ENCODE measurements around the gene AMHR2.
"Not testable (repeated sequence)": the region's sequence is repeated elsewhere in the genome, so short reads cannot be mapped to it uniquely, and the experiment has no call there.

AMHR2 gene

GRCh38 chr12:53380794-53381730 is 42.6 kb upstream of the AMHR2 start:
- peak; percentile 55 for DNase-seq (ENCODE audit: low read depth)
- H3K4me3 ChIP-seq (ENCODE audit: low read length), result peak overlapping the region; percentile 61
- TF ChIP-seq, protein P1, sequence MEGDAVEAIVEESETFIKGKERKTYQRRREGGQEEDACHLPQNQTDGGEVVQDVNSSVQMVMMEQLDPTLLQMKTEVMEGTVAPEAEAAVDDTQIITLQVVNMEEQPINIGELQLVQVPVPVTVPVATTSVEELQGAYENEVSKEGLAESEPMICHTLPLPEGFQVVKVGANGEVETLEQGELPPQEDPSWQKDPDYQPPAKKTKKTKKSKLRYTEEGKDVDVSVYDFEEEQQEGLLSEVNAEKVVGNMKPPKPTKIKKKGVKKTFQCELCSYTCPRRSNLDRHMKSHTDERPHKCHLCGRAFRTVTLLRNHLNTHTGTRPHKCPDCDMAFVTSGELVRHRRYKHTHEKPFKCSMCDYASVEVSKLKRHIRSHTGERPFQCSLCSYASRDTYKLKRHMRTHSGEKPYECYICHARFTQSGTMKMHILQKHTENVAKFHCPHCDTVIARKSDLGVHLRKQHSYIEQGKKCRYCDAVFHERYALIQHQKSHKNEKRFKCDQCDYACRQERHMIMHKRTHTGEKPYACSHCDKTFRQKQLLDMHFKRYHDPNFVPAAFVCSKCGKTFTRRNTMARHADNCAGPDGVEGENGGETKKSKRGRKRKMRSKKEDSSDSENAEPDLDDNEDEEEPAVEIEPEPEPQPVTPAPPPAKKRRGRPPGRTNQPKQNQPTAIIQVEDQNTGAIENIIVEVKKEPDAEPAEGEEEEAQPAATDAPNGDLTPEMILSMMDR (conservative IDR thresholded peaks at IDR 0.05; ENCODE audit: low read length), result no peak

GRCh38 chr12:53381731-53382630 is 41.7 kb upstream of the AMHR2 start:
- DNase-seq (ENCODE audit: low read depth), result peak; percentile 80
- peak overlapping the region; percentile 61 for H3K4me3 ChIP-seq (ENCODE audit: low read length)

DNA sequence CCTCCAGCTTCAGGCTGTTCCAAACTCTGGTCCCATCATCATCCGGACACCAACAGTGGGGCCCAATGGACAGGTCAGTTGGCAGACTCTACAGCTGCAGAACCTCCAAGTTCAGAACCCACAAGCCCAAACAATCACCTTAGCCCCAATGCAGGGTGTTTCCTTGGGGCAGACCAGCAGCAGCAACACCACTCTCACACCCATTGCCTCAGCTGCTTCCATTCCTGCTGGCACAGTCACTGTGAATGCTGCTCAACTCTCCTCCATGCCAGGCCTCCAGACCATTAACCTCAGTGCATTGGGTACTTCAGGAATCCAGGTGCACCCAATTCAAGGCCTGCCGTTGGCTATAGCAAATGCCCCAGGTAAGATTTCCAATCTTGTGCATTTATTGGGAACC is 40.4 kb upstream of the AMHR2 start:
- peak overlapping the region; percentile 28 for H3K4me3 ChIP-seq (ENCODE audit: low read length)
- TF ChIP-seq, protein P1 (conservative IDR thresholded peaks at IDR 0.05; ENCODE audit: low read length), result no peak
- no peak for DNase-seq (ENCODE audit: low read depth)

More at GRCh38 chr12:53381731-53382630, 41.7 kb upstream of the AMHR2 start:
- TF ChIP-seq, protein P1 (conservative IDR thresholded peaks at IDR 0.05; ENCODE audit: low read length), result peak; percentile 53

- DNase-seq (ENCODE audit: low read depth); H3K4me3 ChIP-seq (ENCODE audit: low read length): not testable (repeated sequence)
Observed at GRCh38 chr12:53386381-53386780, 37.3 kb upstream of the AMHR2 start.

- H3K4me3 ChIP-seq (ENCODE audit: low read length), result no peak overlapping the region
- no peak for DNase-seq (ENCODE audit: low read depth)
- TF ChIP-seq, protein P1 (conservative IDR thresholded peaks at IDR 0.05; ENCODE audit: low read length), result no peak
Observed at GRCh38 chr12:53388932-53389331, 34.7 kb upstream of the AMHR2 start.

DNA sequence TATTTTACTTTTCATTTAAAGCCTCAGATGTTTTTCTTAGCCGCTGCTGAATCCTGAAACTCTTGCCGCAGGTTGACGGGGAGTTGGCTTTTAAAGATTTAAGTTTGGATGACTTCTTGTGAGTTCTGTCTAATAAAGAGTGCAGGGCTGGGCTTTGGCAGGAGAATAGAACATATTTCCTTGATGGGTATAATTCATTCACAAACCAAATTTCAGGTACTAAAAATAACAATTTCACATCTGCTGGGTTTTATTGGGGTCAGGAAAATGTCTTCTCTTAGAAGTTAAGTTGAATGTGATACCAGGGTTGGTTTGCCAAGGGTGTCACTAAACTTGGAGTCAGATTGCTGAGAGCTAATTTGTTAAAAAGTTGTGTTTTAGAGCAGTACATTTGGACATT is 34.0 kb upstream of the AMHR2 start:
- no peak overlapping the region for H3K4me3 ChIP-seq (ENCODE audit: low read length)
- TF ChIP-seq, protein P1 (conservative IDR thresholded peaks at IDR 0.05; ENCODE audit: low read length), result no peak

GRCh38 chr12:53391724-53392123 is 31.9 kb upstream of the AMHR2 start:
- no peak overlapping the region for H3K4me3 ChIP-seq (ENCODE audit: low read length)
- TF ChIP-seq, protein P1 (conservative IDR thresholded peaks at IDR 0.05; ENCODE audit: low read length), result no peak
- peak; percentile 26 for DNase-seq (ENCODE audit: low read depth)

More for the DNA sequence above, 34.0 kb upstream of the AMHR2 start:
- no peak for DNase-seq (ENCODE audit: low read depth)

Data from AG10803 (cell line).